SU-DHL-6 (cell line): Measurements from ENCODE around the gene TMEM208.

Source experiments
- H2AFZ ChIP-seq: fragments of 200-600 bp; sonication (generic); 2 replicates; pipeline ENCODE4 v1.6.1; 2014; ENCODE audit warnings: low read depth, mild to moderate bottlenecking, moderate library complexity, mixed read lengths, antibody characterized with exemption, low read length; ENCODE audit not compliant: severe bottlenecking
- H3F3A ChIP-seq: fragments of 200-600 bp; shearing (Covaris generic); 2 replicates; pipeline ENCODE4 v1.6.0; 2016; ENCODE audit warnings: antibody characterized with exemption, mild to moderate bottlenecking; ENCODE audit not compliant: insufficient read depth
- H3K27ac ChIP-seq: fragments of 200-600 bp; sonication (generic); 2 replicates; pipeline ENCODE4 v1.5.1; 2016; ENCODE audit warnings: low read depth, mild to moderate bottlenecking, low read length, moderate library complexity, mixed read lengths
- H3K27me3 ChIP-seq: fragments of 200-600 bp; sonication (generic), shearing (Covaris generic); 2 replicates; pipeline ENCODE4 v1.6.0; 2014; ENCODE audit warnings: mild to moderate bottlenecking, low read length
- H3K36me3 ChIP-seq: fragments of 200-600 bp; sonication (generic); 2 replicates; pipeline ENCODE4 v1.6.1; 2014; ENCODE audit warnings: mild to moderate bottlenecking, low read length, mixed read lengths
- H3K4me2 ChIP-seq: fragments of 300-600, 200-600 bp; shearing (Covaris generic), sonication (generic); 2 replicates; pipeline ENCODE4 v1.6.0; 2014; ENCODE audit warnings: low read length, low read depth, mild to moderate bottlenecking; ENCODE audit not compliant: poor library complexity, severe bottlenecking
- H3K4me3 ChIP-seq: fragments of 200-600 bp; sonication (generic); 2 replicates; pipeline ENCODE4 v1.5.1; 2014; ENCODE audit warnings: antibody characterized with exemption, low read length, mild to moderate bottlenecking, mixed read lengths; ENCODE audit not compliant: insufficient read depth, poor library complexity, severe bottlenecking
- H3K79me2 ChIP-seq: fragments of 200-600 bp; sonication (generic); 2 replicates; pipeline ENCODE4 v1.6.1; 2014; ENCODE audit warnings: mild to moderate bottlenecking, low read length, moderate library complexity; ENCODE audit not compliant: insufficient read depth
- H3K9ac ChIP-seq: fragments of 200-600 bp; sonication (generic); 2 replicates; pipeline ENCODE4 v1.7.0; 2014; ENCODE audit warnings: mild to moderate bottlenecking, low read length
- H3K9me2 ChIP-seq: fragments of 200-600 bp; sonication (generic); replicated peaks from 2 replicates; pipeline ENCODE4 v1.6.1; 2014; ENCODE audit warnings: low read length; ENCODE audit not compliant: insufficient read depth
- H3K9me3 ChIP-seq: fragments of 200-600 bp; sonication (generic); 2 replicates; pipeline ENCODE4 v1.6.1; 2014; ENCODE audit warnings: low read length, mixed read lengths; ENCODE audit not compliant: insufficient read depth
- H4K20me1 ChIP-seq: fragments of 200-600 bp; sonication (generic); 2 replicates; pipeline ENCODE4 v1.6.1; 2014; ENCODE audit warnings: low read depth, mild to moderate bottlenecking, antibody characterized with exemption, low read length, moderate library complexity, mixed read lengths
- EZH2phosphoT487 ChIP-seq: fragments of 200-600 bp; sonication (generic), shearing (Covaris generic); conservative IDR thresholded peaks from 2 replicates; pipeline ENCODE4 v1.6.1; 2018; ENCODE audit warnings: mild to moderate bottlenecking, antibody characterized with exemption, low read length, moderate library complexity, mixed read lengths
- TF ChIP-seq, protein P1 (sequence below): fragments of 200-600 bp; sonication (generic); IDR thresholded peaks from one replicate; pipeline ENCODE4 v1.5.1; 2017; ENCODE audit warnings: antibody characterized with exemption, mild to moderate bottlenecking, low read length, moderate library complexity; ENCODE audit not compliant: insufficient read depth, poor library complexity, severe bottlenecking

Gene TMEM208

DNA sequence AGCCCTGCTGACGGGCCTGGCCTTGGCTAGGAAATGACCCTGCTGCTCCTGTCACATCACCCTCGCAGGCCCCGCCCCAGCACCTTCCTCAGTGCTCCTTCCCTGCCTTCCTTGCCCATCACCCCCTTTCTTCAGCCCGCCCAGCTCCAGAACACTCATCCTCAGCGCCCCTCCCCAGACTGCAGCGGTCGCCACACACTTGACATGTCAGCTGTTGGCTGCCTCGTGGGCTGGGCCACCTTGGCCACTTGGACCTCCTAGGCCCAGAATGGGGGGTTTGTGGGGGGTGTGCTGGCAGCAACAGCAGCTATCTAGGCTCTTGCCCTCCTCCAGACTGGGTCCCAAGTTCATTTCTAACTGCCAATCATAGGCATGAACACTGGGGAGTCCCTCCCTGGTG is 17.4 kb upstream of the TMEM208 start:
- Histone ChIP-seq H3F3A (no peaks in the 10 kb centered on the region), H3K27ac (no peak overlapping the region), H3K36me3 (no peaks in the 10 kb centered on the region)

DNA sequence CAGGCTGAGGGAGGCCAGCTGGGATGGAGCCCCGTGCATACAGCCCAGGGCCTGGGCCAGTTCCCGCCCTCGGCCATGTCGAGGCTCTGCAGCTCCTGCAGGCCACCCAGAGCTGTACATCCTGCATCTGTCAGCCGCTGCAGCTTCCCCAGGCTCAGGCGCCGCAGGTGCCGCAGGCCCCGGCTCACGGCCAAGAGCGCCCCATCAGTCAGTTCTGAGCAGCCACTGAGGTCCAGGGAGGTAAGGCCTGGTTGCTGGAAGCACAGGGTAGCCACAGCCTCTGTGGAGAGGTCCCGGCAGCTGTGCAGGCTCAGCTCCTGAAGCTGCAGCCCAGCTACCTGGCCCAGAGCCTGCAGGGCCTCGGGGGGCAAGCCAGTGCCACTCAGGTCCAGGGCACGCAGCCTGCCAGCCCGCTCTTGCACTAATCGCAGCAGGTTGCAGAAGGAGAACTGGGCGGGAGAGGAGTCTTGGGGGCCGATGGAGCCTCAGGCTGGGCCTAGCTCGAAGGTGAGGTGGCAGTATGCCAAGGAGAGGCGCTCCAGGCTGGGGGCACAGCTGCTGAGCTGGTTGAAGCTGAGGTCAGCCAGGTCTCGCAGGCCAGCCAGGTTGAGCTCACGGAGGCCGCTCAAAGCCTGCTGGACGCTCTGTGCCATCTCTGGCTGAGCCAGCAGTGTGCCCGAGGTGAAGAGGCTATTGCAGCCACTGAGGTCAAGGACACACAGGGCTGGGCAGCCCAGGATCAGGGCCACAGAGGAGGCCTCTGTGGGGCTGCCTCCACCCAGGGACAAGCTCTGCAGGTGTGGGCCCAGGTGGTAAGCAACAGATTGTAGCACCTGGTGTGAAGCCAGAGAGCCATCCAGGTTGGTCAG is 16.6 kb upstream of the TMEM208 start:
- H3K27me3 ChIP-seq, result no peaks in the 10 kb centered on the region
- TF ChIP-seq, protein P1, sequence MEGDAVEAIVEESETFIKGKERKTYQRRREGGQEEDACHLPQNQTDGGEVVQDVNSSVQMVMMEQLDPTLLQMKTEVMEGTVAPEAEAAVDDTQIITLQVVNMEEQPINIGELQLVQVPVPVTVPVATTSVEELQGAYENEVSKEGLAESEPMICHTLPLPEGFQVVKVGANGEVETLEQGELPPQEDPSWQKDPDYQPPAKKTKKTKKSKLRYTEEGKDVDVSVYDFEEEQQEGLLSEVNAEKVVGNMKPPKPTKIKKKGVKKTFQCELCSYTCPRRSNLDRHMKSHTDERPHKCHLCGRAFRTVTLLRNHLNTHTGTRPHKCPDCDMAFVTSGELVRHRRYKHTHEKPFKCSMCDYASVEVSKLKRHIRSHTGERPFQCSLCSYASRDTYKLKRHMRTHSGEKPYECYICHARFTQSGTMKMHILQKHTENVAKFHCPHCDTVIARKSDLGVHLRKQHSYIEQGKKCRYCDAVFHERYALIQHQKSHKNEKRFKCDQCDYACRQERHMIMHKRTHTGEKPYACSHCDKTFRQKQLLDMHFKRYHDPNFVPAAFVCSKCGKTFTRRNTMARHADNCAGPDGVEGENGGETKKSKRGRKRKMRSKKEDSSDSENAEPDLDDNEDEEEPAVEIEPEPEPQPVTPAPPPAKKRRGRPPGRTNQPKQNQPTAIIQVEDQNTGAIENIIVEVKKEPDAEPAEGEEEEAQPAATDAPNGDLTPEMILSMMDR, result no peak
- TF ChIP-seq EZH2phosphoT487, result no peak

More for the DNA sequence above, 17.4 kb upstream of the TMEM208 start:
- Histone ChIP-seq H3K79me2 (no peaks in the 10 kb centered on the region), H4K20me1 (no peaks in the 10 kb centered on the region), H3K4me3 (no peak overlapping the region), H3K9me3 (no peaks in the 10 kb centered on the region), H2AFZ (no peak overlapping the region), H3K9me2 (no peaks in the 10 kb centered on the region), H3K4me2 (no peak overlapping the region), H3K27me3 (no peaks in the 10 kb centered on the region), H3K9ac (no peak overlapping the region)
- TF ChIP-seq EZH2phosphoT487, result no peak
- TF ChIP-seq, protein P1, result no peak

DNA sequence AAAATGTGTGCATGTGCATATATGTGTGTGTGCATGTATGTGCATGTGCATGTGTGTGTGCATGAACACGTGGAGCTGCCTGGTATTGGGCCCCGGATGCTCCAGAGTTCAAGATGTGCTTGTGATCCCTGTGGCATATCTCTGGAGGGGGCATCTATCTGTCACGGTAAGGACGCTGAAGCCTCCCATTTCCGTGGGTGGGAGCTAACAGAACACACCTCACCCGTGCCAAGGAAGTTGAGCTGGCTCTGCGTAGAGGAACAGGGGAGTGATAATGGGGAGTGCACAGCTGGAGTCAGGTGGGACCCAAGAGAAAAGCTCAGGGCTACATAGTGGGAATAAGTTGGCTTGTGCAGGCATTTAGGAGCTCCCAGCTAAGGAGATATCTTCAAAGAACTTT is 15.3 kb upstream of the TMEM208 start:
- Histone ChIP-seq H2AFZ (no peak overlapping the region), H3K9me3 (no peaks in the 10 kb centered on the region), H3K27ac (no peak overlapping the region), H3K4me3 (no peak overlapping the region), H3K27me3 (no peaks in the 10 kb centered on the region), H3F3A (no peaks in the 10 kb centered on the region), H3K9ac (no peak overlapping the region), H3K79me2 (no peaks in the 10 kb centered on the region), H4K20me1 (no peaks in the 10 kb centered on the region), H3K9me2 (no peaks in the 10 kb centered on the region), H3K36me3 (no peaks in the 10 kb centered on the region), H3K4me2 (no peak overlapping the region)
- TF ChIP-seq, protein P1, result no peak
- TF ChIP-seq EZH2phosphoT487, result no peak

More for the DNA sequence above, 16.6 kb upstream of the TMEM208 start:
- no peaks in the 10 kb centered on the region for H4K20me1 ChIP-seq
- H2AFZ ChIP-seq, result no peak overlapping the region
- no peak overlapping the region for H3K27ac ChIP-seq
- no peaks in the 10 kb centered on the region for H3K79me2 ChIP-seq
- H3K9me2 ChIP-seq, result no peaks in the 10 kb centered on the region
- no peak overlapping the region for H3K4me2 ChIP-seq
- no peaks in the 10 kb centered on the region for H3K36me3 ChIP-seq
- no peak overlapping the region for H3K4me3 ChIP-seq
- H3K9ac ChIP-seq, result no peak overlapping the region
- no peaks in the 10 kb centered on the region for H3K9me3 ChIP-seq
- no peaks in the 10 kb centered on the region for H3F3A ChIP-seq
